ENCODE measurements around the gene CASZ1. TPM values are rescaled to one million over a fixed set of nuclear protein-coding genes. Genes with fewer than 3 reads are reported as not detected.

CASZ1 gene
- total RNA-seq, 1 donor from 2014 or later: 18.3 TPM

GRCh38 chr1:10598389-10598702, 198.1 kb downstream of the CASZ1 start:
- H3K27ac Mint-ChIP-seq (ENCODE audit: unreplicated experiment): no peak overlapping the region
- H3K27me3 Mint-ChIP-seq (ENCODE audit: unreplicated experiment): no peaks in the 10 kb centered on the region
- peak overlapping the region; percentile 36 for H3K4me3 Mint-ChIP-seq (ENCODE audit: unreplicated experiment)
- H3K4me1 Mint-ChIP-seq (ENCODE audit: low read depth, unreplicated experiment): peaks cover 46% of the 10 kb centered on the region
- DNase-seq: no peak
- H3K36me3 Mint-ChIP-seq (ENCODE audit: unreplicated experiment): no peaks in the 10 kb centered on the region
- no peak for TF ChIP-seq CTCF (IDR thresholded peaks at IDR 0.05; ENCODE audit: partially characterized antibody, unreplicated experiment)
- H3K9me3 Mint-ChIP-seq (ENCODE audit: unreplicated experiment): peaks cover 4% of the 10 kb centered on the region

GRCh38 chr1:10597492-10598388, 198.7 kb downstream of the CASZ1 start:
- Mint-ChIP-seq H3K27me3 (ENCODE audit: unreplicated experiment) (no peaks in the 10 kb centered on the region), H3K4me1 (ENCODE audit: low read depth, unreplicated experiment) (peaks cover 52% of the 10 kb centered on the region), H3K27ac (ENCODE audit: unreplicated experiment) (peak overlapping the region; percentile 12), H3K9me3 (ENCODE audit: unreplicated experiment) (peaks cover 4% of the 10 kb centered on the region), H3K4me3 (ENCODE audit: unreplicated experiment) (no peak overlapping the region), H3K36me3 (ENCODE audit: unreplicated experiment) (no peaks in the 10 kb centered on the region)
- TF ChIP-seq CTCF (IDR thresholded peaks at IDR 0.05; ENCODE audit: partially characterized antibody, unreplicated experiment): no peak
- no peak for DNase-seq

- Mint-ChIP-seq H3K4me3 (ENCODE audit: unreplicated experiment) (no peak overlapping the region), H3K4me1 (ENCODE audit: low read depth, unreplicated experiment) (peaks cover 52% of the 10 kb centered on the region), H3K36me3 (ENCODE audit: unreplicated experiment) (no peaks in the 10 kb centered on the region), H3K27me3 (ENCODE audit: unreplicated experiment) (no peaks in the 10 kb centered on the region), H3K9me3 (ENCODE audit: unreplicated experiment) (peaks cover 2% of the 10 kb centered on the region), H3K27ac (ENCODE audit: unreplicated experiment) (no peak overlapping the region)
- DNase-seq: no peak
- no peak for TF ChIP-seq CTCF (IDR thresholded peaks at IDR 0.05; ENCODE audit: partially characterized antibody, unreplicated experiment)
Measured at GRCh38 chr1:10596780-10597179, 199.7 kb downstream of the CASZ1 start.

GRCh38 chr1:10594595-10595223, 201.7 kb downstream of the CASZ1 start:
- DNase-seq: no peak
- Mint-ChIP-seq H3K4me1 (ENCODE audit: low read depth, unreplicated experiment) (peaks cover 55% of the 10 kb centered on the region), H3K27ac (ENCODE audit: unreplicated experiment) (no peak overlapping the region), H3K36me3 (ENCODE audit: unreplicated experiment) (no peaks in the 10 kb centered on the region), H3K27me3 (ENCODE audit: unreplicated experiment) (no peaks in the 10 kb centered on the region), H3K4me3 (ENCODE audit: unreplicated experiment) (peak overlapping the region; percentile 20), H3K9me3 (ENCODE audit: unreplicated experiment) (peaks cover 2% of the 10 kb centered on the region)
- TF ChIP-seq CTCF (IDR thresholded peaks at IDR 0.05; ENCODE audit: partially characterized antibody, unreplicated experiment): no peak

GRCh38 chr1:10593750-10594149, 202.7 kb downstream of the CASZ1 start:
- H3K4me1 Mint-ChIP-seq (ENCODE audit: low read depth, unreplicated experiment): peaks cover 55% of the 10 kb centered on the region
- H3K36me3 Mint-ChIP-seq (ENCODE audit: unreplicated experiment): no peaks in the 10 kb centered on the region
- no peak overlapping the region for H3K27ac Mint-ChIP-seq (ENCODE audit: unreplicated experiment)
- no peak for TF ChIP-seq CTCF (IDR thresholded peaks at IDR 0.05; ENCODE audit: partially characterized antibody, unreplicated experiment)
- peaks cover 2% of the 10 kb centered on the region for H3K9me3 Mint-ChIP-seq (ENCODE audit: unreplicated experiment)
- no peak for DNase-seq
- no peaks in the 10 kb centered on the region for H3K27me3 Mint-ChIP-seq (ENCODE audit: unreplicated experiment)
- no peak overlapping the region for H3K4me3 Mint-ChIP-seq (ENCODE audit: unreplicated experiment)
